HL-60 (cell line): ENCODE data around the gene NFIB.

Source experiments
- DNase-seq, 2 experiments: peaks; one replicate each; pipeline ENCODE4 v3.0.0-alpha.2; 2010 to 2020; ENCODE audit warnings: low read depth in 1 of 2, low spot score in 1 of 2
- H3K27ac ChIP-seq: fragments of 250-450 bp; sonication (Bioruptor Pico); replicated peaks from 2 replicates; pipeline ENCODE4 v1.5.1; 2020; ENCODE audit warnings: mild to moderate bottlenecking, moderate library complexity
- H3K27me3 ChIP-seq: fragments of 250-450 bp; sonication (Bioruptor Pico); 2 replicates; pipeline ENCODE4 v1.5.1; 2021; ENCODE audit warnings: mild to moderate bottlenecking, moderate library complexity; ENCODE audit not compliant: insufficient read depth, poor library complexity, severe bottlenecking
- H3K4me3 ChIP-seq: replicated peaks from 2 replicates; pipeline ENCODE4 v1.5.1; 2011; ENCODE audit warnings: mild to moderate bottlenecking, control low read depth, low read length; ENCODE audit not compliant: insufficient read depth
- GABPA ChIP-seq: IDR thresholded peaks from 2 replicates; pipeline ENCODE4 v1.6.1; 2012; ENCODE audit warnings: low read depth
- POLR2AphosphoS5 ChIP-seq: IDR thresholded peaks from 2 replicates; pipeline ENCODE4 v1.6.1; 2012; ENCODE audit warnings: low read depth
- SPI1 ChIP-seq: IDR thresholded peaks from 2 replicates; pipeline ENCODE4 v1.6.1; 2012; ENCODE audit warnings: low read depth, mild to moderate bottlenecking, borderline replicate concordance
- TF ChIP-seq, protein P1 (sequence below): IDR thresholded peaks from one replicate; pipeline ENCODE4 v1.5.1; 2011; ENCODE audit warnings: low read length, control low read depth, inconsistent platforms; ENCODE audit not compliant: insufficient read depth
- TF ChIP-seq, protein P2 (sequence below): IDR thresholded peaks from 2 replicates; pipeline ENCODE4 v1.6.1; 2012; ENCODE audit warnings: low read depth; ENCODE audit not compliant: insufficient replicate concordance

The NFIB gene

DNA sequence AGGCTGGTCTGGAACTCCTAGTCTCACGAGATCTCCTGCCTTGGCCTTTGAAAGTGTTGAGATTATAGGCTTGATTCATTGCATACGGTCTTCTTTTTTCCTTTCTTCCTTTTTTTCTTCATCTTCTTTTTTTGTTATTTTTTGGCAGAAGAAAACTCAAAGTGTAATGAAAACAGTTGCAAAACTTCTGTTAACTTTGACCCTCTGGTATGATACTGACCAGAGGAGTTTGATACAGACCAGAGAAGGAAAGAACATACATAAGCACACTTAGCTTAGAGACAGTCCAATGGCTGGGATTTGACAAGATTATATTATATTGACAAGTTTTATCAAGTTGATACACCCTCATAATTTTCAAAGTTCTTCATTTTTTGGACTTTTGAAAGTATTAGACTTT is 181.2 kb downstream of the NFIB start:
- DNase-seq = no peak
- Histone ChIP-seq H3K4me3 (no peak overlapping the region), H3K27ac (no peak overlapping the region), H3K27me3 (no peaks in the 10 kb centered on the region)
- TF ChIP-seq GABPA (no peak), POLR2AphosphoS5 (no peak), SPI1 (no peak)
- TF ChIP-seq, protein P1, sequence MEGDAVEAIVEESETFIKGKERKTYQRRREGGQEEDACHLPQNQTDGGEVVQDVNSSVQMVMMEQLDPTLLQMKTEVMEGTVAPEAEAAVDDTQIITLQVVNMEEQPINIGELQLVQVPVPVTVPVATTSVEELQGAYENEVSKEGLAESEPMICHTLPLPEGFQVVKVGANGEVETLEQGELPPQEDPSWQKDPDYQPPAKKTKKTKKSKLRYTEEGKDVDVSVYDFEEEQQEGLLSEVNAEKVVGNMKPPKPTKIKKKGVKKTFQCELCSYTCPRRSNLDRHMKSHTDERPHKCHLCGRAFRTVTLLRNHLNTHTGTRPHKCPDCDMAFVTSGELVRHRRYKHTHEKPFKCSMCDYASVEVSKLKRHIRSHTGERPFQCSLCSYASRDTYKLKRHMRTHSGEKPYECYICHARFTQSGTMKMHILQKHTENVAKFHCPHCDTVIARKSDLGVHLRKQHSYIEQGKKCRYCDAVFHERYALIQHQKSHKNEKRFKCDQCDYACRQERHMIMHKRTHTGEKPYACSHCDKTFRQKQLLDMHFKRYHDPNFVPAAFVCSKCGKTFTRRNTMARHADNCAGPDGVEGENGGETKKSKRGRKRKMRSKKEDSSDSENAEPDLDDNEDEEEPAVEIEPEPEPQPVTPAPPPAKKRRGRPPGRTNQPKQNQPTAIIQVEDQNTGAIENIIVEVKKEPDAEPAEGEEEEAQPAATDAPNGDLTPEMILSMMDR = no peak
- TF ChIP-seq, protein P2, sequence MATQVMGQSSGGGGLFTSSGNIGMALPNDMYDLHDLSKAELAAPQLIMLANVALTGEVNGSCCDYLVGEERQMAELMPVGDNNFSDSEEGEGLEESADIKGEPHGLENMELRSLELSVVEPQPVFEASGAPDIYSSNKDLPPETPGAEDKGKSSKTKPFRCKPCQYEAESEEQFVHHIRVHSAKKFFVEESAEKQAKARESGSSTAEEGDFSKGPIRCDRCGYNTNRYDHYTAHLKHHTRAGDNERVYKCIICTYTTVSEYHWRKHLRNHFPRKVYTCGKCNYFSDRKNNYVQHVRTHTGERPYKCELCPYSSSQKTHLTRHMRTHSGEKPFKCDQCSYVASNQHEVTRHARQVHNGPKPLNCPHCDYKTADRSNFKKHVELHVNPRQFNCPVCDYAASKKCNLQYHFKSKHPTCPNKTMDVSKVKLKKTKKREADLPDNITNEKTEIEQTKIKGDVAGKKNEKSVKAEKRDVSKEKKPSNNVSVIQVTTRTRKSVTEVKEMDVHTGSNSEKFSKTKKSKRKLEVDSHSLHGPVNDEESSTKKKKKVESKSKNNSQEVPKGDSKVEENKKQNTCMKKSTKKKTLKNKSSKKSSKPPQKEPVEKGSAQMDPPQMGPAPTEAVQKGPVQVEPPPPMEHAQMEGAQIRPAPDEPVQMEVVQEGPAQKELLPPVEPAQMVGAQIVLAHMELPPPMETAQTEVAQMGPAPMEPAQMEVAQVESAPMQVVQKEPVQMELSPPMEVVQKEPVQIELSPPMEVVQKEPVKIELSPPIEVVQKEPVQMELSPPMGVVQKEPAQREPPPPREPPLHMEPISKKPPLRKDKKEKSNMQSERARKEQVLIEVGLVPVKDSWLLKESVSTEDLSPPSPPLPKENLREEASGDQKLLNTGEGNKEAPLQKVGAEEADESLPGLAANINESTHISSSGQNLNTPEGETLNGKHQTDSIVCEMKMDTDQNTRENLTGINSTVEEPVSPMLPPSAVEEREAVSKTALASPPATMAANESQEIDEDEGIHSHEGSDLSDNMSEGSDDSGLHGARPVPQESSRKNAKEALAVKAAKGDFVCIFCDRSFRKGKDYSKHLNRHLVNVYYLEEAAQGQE = no peak

DNA sequence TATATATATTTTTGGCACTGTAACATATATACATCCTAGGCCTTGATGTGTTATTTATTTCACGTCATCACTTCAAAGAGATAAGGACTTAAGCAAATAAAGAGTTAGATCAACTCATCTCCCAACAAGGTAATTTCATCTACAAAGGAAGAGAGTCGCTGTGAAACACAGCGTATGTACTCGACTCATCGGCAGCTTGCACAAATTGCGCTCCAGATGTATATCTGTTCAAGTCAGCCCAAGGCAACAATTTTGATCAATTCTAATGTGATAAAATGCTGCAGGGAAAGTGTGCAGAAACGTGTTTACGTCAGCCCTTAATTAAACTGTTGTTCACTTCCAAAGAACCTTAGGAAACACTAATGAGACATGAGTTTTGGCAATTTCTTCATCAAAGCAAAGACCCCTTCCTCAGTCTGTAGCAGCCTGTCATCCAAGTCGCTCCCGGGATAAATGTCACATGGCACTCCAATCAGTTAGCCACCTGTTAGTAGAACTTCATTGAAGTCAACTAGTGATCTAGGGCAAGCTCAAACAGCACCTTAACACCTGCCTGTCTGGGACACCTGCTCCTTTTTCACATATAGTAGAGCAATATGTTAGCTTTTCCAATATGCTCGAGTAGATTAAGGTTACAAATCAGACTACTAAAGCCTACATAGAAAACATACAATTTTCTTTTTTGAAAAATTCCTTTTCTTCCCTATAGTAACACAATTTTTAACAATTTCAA is 182.4 kb downstream of the NFIB start:
- H3K4me3 ChIP-seq = no peak overlapping the region
- no peak overlapping the region for H3K27ac ChIP-seq
- H3K27me3 ChIP-seq = no peaks in the 10 kb centered on the region
- TF ChIP-seq POLR2AphosphoS5 (no peak), SPI1 (no peak)
- TF ChIP-seq, protein P1 = no peak
- DNase-seq = no peak

DNA sequence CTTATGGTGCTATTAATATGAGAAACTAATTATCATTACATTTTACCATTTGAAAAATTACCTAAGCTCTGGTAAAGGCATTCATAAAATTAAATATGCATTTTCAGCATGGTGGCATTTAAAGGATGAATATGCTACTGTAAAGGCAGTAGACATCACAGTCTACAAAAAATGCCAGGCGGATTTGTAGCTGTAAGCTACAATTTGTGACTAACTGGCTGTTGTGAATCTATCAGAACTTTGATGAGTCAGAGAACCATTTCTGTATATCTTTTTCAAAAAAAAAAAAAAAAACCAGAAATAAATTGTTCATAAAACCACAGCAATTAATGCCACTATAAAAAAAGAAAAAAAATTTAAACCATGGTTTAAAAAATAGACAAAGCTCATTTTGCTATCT is 186.3 kb downstream of the NFIB start:
- no peak for DNase-seq
- no peaks in the 10 kb centered on the region for H3K27me3 ChIP-seq
- no peak overlapping the region for H3K4me3 ChIP-seq
- no peak for TF ChIP-seq GABPA
- no peak for TF ChIP-seq POLR2AphosphoS5
- TF ChIP-seq, protein P2 = no peak
- TF ChIP-seq, protein P1 = no peak
- TF ChIP-seq SPI1 = no peak
- H3K27ac ChIP-seq = no peak overlapping the region
